Measurements from ENCODE around the gene ALPK3.

The ALPK3 gene

GRCh38 chr15:84799511-84800187 lies 17.5 kb upstream of the ALPK3 start:
- DNase-seq = no peak

GRCh38 chr15:84800365-84800806 lies 16.8 kb upstream of the ALPK3 start:
- no peak for DNase-seq

- DNase-seq = no peak
Observed at GRCh38 chr15:84804005-84804900, 12.9 kb upstream of the ALPK3 start.

GRCh38 chr15:84805221-84805620 lies 11.9 kb upstream of the ALPK3 start:
- no peak for DNase-seq

- no peak for DNase-seq
Observed at GRCh38 chr15:84807228-84807627, 9.9 kb upstream of the ALPK3 start.

- no peak for DNase-seq
Observed at GRCh38 chr15:84810073-84810840, 6.9 kb upstream of the ALPK3 start.

GRCh38 chr15:84811151-84811550 lies 6.0 kb upstream of the ALPK3 start:
- DNase-seq = no peak

- DNase-seq = no peak
Observed at GRCh38 chr15:84811828-84812227, 5.3 kb upstream of the ALPK3 start.

GRCh38 chr15:84812842-84813241 lies 4.3 kb upstream of the ALPK3 start:
- DNase-seq = no peak

GRCh38 chr15:84813435-84813834 lies 3.7 kb upstream of the ALPK3 start:
- no peak for DNase-seq

GRCh38 chr15:84813931-84814330 lies 3.2 kb upstream of the ALPK3 start:
- no peak for DNase-seq

GRCh38 chr15:84814916-84815315 lies 2.2 kb upstream of the ALPK3 start:
- no peak for DNase-seq

- DNase-seq = no peak
Observed at GRCh38 chr15:84817466-84818081, 418 bp downstream of the ALPK3 start.

- DNase-seq = peak in 1 of 4 experiments; percentile 11
Observed at GRCh38 chr15:84818261-84819131, 1.3 kb downstream of the ALPK3 start.

- no peak for DNase-seq
Observed at GRCh38 chr15:84819291-84819768, 2.2 kb downstream of the ALPK3 start.

GRCh38 chr15:84819791-84820190 lies 2.6 kb downstream of the ALPK3 start:
- no peak for DNase-seq

- DNase-seq = no peak
Observed at GRCh38 chr15:84821501-84822021, 4.4 kb downstream of the ALPK3 start.

GRCh38 chr15:84822653-84823281 lies 5.6 kb downstream of the ALPK3 start:
- no peak for DNase-seq

- no peak for DNase-seq
Observed at GRCh38 chr15:84823282-84823878, 6.2 kb downstream of the ALPK3 start.

- DNase-seq = no peak
Observed at GRCh38 chr15:84824260-84825007, 7.3 kb downstream of the ALPK3 start.

All from activated CD4-positive, CD25-positive, alpha-beta regulatory T cell (primary cell).